HAP-1 (cell line): ENCODE results near the gene FILIP1L.

ENCODE experiments used
- DNase-seq, 2 experiments: peaks; one replicate each; pipeline ENCODE4 v3.0.0-alpha.2; 2016 to 2020; ENCODE audit warnings: low spot score in 2 of 2
- H3K27me3 ChIP-seq: fragments of 250-450 bp; sonication (Bioruptor Pico); 2 replicates; pipeline ENCODE4 v1.5.1; 2020; ENCODE audit warnings: low read depth, mild to moderate bottlenecking, moderate library complexity
- H3K36me3 ChIP-seq: fragments of 250-450 bp; sonication (Bioruptor Pico); replicated peaks from 2 replicates; pipeline ENCODE4 v1.5.1; 2020; ENCODE audit warnings: mild to moderate bottlenecking
- H3K4me1 ChIP-seq: fragments of 250-450 bp; sonication (Bioruptor Pico); 2 replicates; pipeline ENCODE4 v1.5.1; 2020; ENCODE audit warnings: mild to moderate bottlenecking
- H3K4me3 ChIP-seq: fragments of 250-450 bp; sonication (Bioruptor Pico); 2 replicates; pipeline ENCODE4 v1.5.1; 2020; ENCODE audit warnings: mild to moderate bottlenecking, moderate library complexity
- H3K9me3 ChIP-seq: fragments of 250-450 bp; sonication (Bioruptor Pico); 2 replicates; pipeline ENCODE4 v1.5.1; 2020; ENCODE audit warnings: mild to moderate bottlenecking, moderate library complexity
- in situ Hi-C: fragments of 300-500 bp; cut with MboI; formaldehyde crosslinking; loops from 3 replicates; pipeline ENCODE4 v1.14.3; 2020; ENCODE audit warnings: low sequenced_read_pairs, inconsistent platforms, mixed read lengths

The FILIP1L gene

DNA sequence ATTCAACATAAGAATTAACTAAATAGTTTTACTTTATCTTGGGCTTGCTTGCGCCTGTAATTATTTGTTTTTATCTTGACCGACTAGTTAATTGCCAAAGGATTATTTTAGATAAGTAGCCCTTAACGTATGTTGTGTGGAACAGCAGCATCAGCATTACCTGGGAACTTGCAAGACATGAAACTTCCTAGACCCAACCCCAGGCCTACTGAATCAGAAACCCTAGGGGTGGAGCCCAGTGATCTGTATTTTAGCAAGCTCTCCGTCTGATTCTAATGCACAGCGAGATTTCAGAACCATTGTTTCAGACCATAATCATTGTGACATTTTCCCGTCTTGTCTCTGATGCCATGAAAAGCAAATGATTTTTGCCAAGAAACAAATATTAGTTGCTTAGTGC lies 31.1 kb downstream of the FILIP1L start:
- no peaks in the 10 kb centered on the region for H3K27me3 ChIP-seq
- no peak overlapping the region for H3K4me3 ChIP-seq
- H3K9me3 ChIP-seq, result no peaks in the 10 kb centered on the region
- in situ Hi-C loops, result no loop called here
- no peak for DNase-seq
- H3K36me3 ChIP-seq, result no peaks in the 10 kb centered on the region
- peaks cover 12% of the 10 kb centered on the region for H3K4me1 ChIP-seq

- H3K4me1 ChIP-seq, result peaks cover 10% of the 10 kb centered on the region
- no peaks in the 10 kb centered on the region for H3K9me3 ChIP-seq
- H3K4me3 ChIP-seq, result no peak overlapping the region
- no peaks in the 10 kb centered on the region for H3K36me3 ChIP-seq
- H3K27me3 ChIP-seq, result no peaks in the 10 kb centered on the region
- DNase-seq, result no peak
- in situ Hi-C loops, result no loop called here
Measured at GRCh38 chr3:100082714-100083113, 31.6 kb downstream of the FILIP1L start.

DNA sequence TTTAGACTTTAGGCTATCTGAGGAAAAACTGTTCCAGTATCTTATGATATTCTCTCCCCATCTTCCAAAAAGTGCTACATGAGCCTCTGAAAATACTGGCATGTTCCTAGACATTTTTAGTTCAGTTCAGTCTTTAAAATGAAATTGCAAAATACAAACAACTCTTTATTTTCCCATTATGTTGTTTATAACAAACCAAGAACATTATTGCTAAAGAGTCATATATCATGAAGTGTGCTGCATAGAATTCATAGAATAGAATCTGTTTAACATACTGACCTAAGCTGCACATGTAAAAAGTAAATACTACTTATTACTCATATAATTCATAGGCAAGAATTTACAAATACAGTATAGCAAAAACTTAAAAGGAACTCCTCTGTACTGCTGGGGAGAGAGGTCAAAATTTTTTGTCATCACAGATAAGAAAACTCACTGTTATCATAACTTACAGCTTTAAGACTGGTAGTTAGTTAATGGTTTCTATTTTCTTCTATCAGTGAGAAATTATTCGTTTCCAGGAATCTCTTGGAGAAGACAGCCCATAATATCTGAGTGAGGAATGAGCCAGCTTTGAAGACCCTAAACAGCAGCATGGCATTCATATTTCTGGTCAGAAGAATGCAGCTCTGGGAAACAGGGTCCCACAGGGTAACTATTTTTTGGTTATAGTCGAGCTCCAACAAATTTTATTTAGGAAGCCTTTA lies 32.2 kb downstream of the FILIP1L start:
- Histone ChIP-seq H3K36me3 (no peaks in the 10 kb centered on the region), H3K4me1 (peaks cover 5% of the 10 kb centered on the region), H3K9me3 (no peaks in the 10 kb centered on the region), H3K27me3 (no peaks in the 10 kb centered on the region), H3K4me3 (no peak overlapping the region)
- DNase-seq, result no peak
- in situ Hi-C loops, result no loop called here

- Histone ChIP-seq H3K9me3 (no peaks in the 10 kb centered on the region), H3K4me3 (no peak overlapping the region), H3K36me3 (no peaks in the 10 kb centered on the region), H3K27me3 (no peaks in the 10 kb centered on the region), H3K4me1 (no peaks in the 10 kb centered on the region; the same call in 1 of the 2 replicates)
- in situ Hi-C loops, result no loop called here
- no peak for DNase-seq
Measured at GRCh38 chr3:100081311-100081710, 33.0 kb downstream of the FILIP1L start.

DNA sequence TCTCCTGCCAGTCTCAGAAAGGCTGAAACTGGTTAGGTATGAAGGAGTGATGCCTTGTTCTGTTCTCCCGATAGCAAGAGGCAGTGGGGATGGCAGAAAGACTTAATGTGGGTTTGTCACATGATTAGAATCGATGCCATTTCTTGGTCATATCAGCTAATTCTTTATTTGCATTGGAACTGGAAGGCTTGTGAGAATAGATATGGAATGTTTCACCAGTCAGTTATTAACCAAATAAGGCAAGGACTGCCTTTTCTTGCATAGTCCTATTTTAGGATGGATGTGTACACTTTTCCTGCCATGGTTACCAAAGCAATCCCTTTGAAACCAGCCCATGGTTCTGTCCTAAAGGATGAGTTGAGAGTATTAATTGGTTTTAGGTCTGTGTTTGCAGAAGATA lies 33.7 kb downstream of the FILIP1L start:
- in situ Hi-C loops, result no loop called here

DNA sequence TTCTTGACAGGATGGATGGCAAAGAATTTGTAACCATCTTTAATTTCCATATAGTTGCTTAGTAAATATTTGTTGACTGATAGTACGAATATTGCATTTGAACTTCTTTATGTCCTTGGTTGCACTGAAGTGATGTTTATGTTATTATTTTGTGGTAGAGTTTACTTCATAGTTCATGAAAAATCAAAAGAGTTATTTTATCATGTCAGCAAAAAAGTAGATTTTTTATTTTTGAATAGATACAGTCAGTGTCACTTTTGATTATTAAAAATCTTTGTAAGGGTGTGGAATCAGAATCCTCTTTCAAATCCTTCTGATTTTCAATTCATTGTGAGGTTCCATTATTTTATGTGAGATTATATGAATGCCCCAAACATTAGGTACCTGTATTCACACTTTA lies 35.0 kb downstream of the FILIP1L start:
- H3K27me3 ChIP-seq, result no peaks in the 10 kb centered on the region
- H3K4me3 ChIP-seq, result no peak overlapping the region
- no peaks in the 10 kb centered on the region for H3K36me3 ChIP-seq
- H3K4me1 ChIP-seq, result no peaks in the 10 kb centered on the region
- in situ Hi-C loops, result no loop called here
- H3K9me3 ChIP-seq, result no peaks in the 10 kb centered on the region
- DNase-seq, result no peak

More for the DNA sequence above, 33.7 kb downstream of the FILIP1L start:
- Histone ChIP-seq H3K36me3 (no peaks in the 10 kb centered on the region), H3K4me1 (no peaks in the 10 kb centered on the region), H3K27me3 (no peaks in the 10 kb centered on the region), H3K9me3 (no peaks in the 10 kb centered on the region), H3K4me3 (no peak overlapping the region)
- DNase-seq, result no peak

- Histone ChIP-seq H3K27me3 (no peaks in the 10 kb centered on the region), H3K4me1 (peaks cover 7% of the 10 kb centered on the region), H3K36me3 (no peaks in the 10 kb centered on the region), H3K9me3 (no peaks in the 10 kb centered on the region), H3K4me3 (no peak overlapping the region)
- in situ Hi-C loops, result no loop called here
- DNase-seq, result no peak
Measured at GRCh38 chr3:100076731-100077529, 37.4 kb downstream of the FILIP1L start.

DNA sequence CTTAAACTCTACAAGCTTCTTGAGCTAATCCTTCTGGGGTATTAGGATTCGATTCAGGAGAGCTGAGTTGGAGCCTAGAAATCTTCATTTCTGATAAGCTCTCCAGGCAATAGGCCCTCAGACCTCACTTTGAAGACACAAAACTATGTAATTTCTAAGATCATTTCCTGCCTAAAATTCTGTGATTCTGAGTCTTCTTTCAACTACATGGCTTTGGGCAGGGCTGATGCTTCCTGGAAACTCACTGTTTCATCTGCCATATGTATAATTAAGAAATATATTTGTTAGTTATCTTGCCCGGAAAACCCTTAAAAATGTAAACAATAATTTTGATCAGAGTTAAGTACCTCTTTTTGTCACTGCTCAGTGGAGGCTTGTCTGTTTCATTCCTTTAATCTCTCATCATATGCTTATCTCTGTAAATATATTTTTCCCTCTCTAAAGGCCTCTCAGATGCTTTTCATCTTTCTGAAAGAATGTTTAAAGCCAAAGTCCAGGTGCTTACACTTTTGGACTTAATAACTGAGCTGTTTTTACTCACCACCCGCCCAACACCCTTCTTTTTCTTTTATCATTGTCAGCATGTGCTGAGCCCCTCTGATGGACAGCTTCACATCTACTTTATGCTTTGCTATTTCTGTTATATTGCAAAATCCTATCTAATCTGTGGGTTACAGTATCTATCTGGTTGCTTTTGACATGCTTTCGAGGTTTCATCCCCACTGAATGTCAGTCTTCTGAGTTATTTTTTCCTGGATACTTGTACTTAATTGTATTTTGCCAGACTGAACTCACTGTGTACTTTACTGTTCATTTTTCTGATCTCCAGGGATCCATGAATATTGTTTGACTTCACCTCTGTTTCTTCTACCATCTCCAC lies 38.2 kb downstream of the FILIP1L start:
- in situ Hi-C loops, result no loop called here
- no peak overlapping the region for H3K4me3 ChIP-seq
- H3K4me1 ChIP-seq, result peaks cover 11% of the 10 kb centered on the region

DNA sequence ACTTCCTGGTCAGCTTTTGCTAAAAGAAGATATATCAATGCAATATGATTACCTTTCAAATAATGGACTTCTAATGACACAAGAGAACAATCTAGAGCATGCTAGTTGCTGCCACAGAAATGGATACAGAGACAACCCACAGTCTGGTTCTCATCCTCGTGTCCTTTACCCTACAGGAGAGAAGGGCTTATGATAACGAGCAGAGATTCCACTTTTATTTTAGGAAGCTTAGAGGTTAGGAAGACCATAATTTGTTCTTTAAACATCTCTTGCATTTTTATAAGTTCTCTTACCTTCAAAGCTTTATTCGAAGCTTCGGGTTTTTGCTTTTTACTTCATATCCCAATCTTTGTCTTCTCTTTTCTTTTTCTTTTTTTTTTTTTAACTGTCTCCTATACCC lies 39.1 kb downstream of the FILIP1L start:
- in situ Hi-C loops, result no loop called here
- Histone ChIP-seq H3K27me3 (no peaks in the 10 kb centered on the region), H3K36me3 (no peaks in the 10 kb centered on the region), H3K9me3 (no peaks in the 10 kb centered on the region), H3K4me3 (no peak overlapping the region), H3K4me1 (peaks cover 19% of the 10 kb centered on the region)
- DNase-seq, result no peak

More for the DNA sequence above, 38.2 kb downstream of the FILIP1L start:
- no peaks in the 10 kb centered on the region for H3K27me3 ChIP-seq
- DNase-seq, result no peak
- no peaks in the 10 kb centered on the region for H3K9me3 ChIP-seq
- no peaks in the 10 kb centered on the region for H3K36me3 ChIP-seq

DNA sequence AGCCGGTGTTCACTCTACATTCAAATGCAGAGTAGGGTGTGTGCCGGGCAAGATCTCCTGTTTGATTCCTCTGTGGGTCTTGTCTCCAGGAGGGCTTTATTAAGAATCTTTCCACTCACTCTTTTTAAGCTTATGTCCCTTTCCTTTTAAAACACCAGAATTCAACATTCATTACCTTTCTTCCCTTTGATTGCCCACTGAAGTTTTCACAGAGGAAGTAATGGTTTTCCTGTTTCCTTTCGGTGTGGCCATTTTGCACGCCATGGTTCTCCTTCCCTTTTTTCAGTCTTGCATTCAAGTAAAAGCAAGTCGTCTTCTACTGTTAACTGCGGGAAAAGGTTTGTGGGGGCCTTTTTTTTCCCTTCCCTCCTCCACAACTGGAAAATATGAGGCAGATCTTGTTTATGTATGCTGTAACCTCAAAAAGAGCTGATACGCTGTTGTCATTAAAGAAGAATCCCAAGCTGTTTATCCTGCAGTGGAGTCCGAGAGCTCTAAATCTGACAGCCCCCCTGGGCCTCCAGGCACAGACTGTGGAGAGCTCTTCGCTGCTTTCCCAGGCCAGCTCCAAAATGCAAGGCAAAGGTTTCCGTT lies 40.5 kb downstream of the FILIP1L start:
- peaks cover 21% of the 10 kb centered on the region for H3K4me1 ChIP-seq
- in situ Hi-C loops, result loop anchor here (25.0 kb wide), 1 partner anchor 237 kb away; no protein-coding TSS in a partner anchor

GRCh38 chr3:100073049-100073713 lies 41.1 kb downstream of the FILIP1L start:
- H3K9me3 ChIP-seq, result no peaks in the 10 kb centered on the region
- no peak overlapping the region for H3K4me3 ChIP-seq
- in situ Hi-C loops, result loop anchor here (25.0 kb wide), 1 partner anchor 236 kb away; no protein-coding TSS in a partner anchor
- no peaks in the 10 kb centered on the region for H3K27me3 ChIP-seq
- H3K36me3 ChIP-seq, result no peaks in the 10 kb centered on the region
- H3K4me1 ChIP-seq, result peaks cover 21% of the 10 kb centered on the region
- DNase-seq, result no peak

More for the DNA sequence above, 40.5 kb downstream of the FILIP1L start:
- Histone ChIP-seq H3K4me3 (no peak overlapping the region), H3K27me3 (no peaks in the 10 kb centered on the region), H3K9me3 (no peaks in the 10 kb centered on the region), H3K36me3 (no peaks in the 10 kb centered on the region)
- peak in 1 of 2 experiments; percentile 11 for DNase-seq

DNA sequence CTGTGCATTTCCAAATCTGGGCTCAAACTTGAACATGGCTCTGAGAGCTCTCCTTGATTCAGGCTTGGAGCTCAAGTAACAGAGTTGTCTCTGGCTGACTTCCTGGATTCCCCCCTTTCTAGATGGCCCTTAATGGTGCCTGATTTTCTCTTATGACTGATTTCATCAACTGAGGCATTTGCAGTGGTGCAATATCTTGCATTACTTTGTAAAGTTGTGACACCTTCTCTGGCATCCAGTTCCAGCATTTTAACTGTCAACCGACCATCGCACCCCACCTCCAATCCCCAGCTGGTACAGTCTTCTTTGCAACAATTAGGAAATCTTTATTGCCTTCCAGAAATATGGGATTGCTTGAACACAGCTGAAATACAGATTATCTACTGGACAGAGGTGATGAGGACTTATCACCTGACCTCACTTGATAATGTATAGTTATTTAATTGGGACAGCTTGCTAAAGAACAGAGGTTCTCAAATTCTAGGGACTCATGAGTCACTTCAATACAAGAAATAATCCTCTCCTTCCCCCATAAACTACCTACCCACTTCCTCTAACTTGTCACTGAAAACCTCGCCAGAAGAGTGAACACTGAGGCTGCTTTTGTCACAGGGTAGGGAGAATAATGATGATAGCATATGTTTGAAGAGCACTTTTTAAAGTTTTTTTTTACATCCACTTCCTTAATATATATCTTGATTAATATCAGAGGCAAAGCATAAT lies 41.8 kb downstream of the FILIP1L start:
- DNase-seq, result no peak
- Histone ChIP-seq H3K36me3 (no peaks in the 10 kb centered on the region), H3K4me1 (peaks cover 21% of the 10 kb centered on the region), H3K9me3 (no peaks in the 10 kb centered on the region), H3K4me3 (no peak overlapping the region), H3K27me3 (no peaks in the 10 kb centered on the region)
- in situ Hi-C loops, result loop anchor here (25.0 kb wide), 1 partner anchor 235 kb away; no protein-coding TSS in a partner anchor
